Kidney (tissue), 14 donors: ENCODE results near the gene TAPT1. TPM values are rescaled to one million over a fixed set of nuclear protein-coding genes. Genes with fewer than 3 reads are reported as not detected.

Source experiments
- DNase-seq, 5 donors: peaks; one replicate each; pipeline ENCODE4 v3.0.0-alpha.2; 2013 to 2020
- FAIRE-seq: peaks from 2 replicates; lab custom pipeline; 2012; peaks lifted over from hg19 to GRCh38; lab: Jason Lieb, UNC
- H3K27ac ChIP-seq, 2 donors: one replicate each; pipeline ENCODE4 v1.7.0; 2013; ENCODE audit warnings: low read depth in 2 of 2, low read length in 2 of 2, inconsistent platforms in 1 of 2
- H3K27me3 ChIP-seq: one replicate; pipeline ENCODE4 v1.7.1; 2013; ENCODE audit warnings: low read length, inconsistent platforms; ENCODE audit not compliant: control insufficient read depth, insufficient read depth
- H3K36me3 ChIP-seq, 3 donors: one replicate each; pipeline versions ENCODE4 v1.7.0 to v1.7.1; 2013; ENCODE audit warnings: low read length in 3 of 3, control low read depth in 1 of 3, inconsistent platforms in 1 of 3; ENCODE audit not compliant: insufficient read depth in 3 of 3, control insufficient read depth in 2 of 3
- H3K4me1 ChIP-seq, 3 donors: one replicate each; pipeline versions ENCODE4 v1.7.0 to v1.7.1; 2013; ENCODE audit warnings: low read length in 3 of 3, inconsistent platforms in 1 of 3, low read depth in 1 of 3; ENCODE audit not compliant: control insufficient read depth in 2 of 3, insufficient read depth in 2 of 3
- H3K4me3 ChIP-seq, 3 donors: one replicate each; pipeline versions ENCODE4 v1.7.0 to v1.8.1; 2013; ENCODE audit warnings: low read length in 3 of 3, control low read depth in 1 of 3, inconsistent platforms in 1 of 3
- H3K9ac ChIP-seq, 3 donors: one replicate each; pipeline versions ENCODE4 v1.7.0 to v1.7.1; 2013; ENCODE audit warnings: low read length in 3 of 3, control low read depth in 1 of 3, inconsistent platforms in 1 of 3
- H3K9me3 ChIP-seq, 3 donors: one replicate each; pipeline versions ENCODE4 v1.7.0 to v1.7.1; 2013; ENCODE audit warnings: low read length in 3 of 3, control low read depth in 1 of 3, inconsistent platforms in 1 of 3; ENCODE audit not compliant: control insufficient read depth in 2 of 3, insufficient read depth in 1 of 3
- CTCF ChIP-seq: IDR thresholded peaks from 3 replicates; pipeline ENCODE4 v1.5.1; 2012; ENCODE audit warnings: mild to moderate bottlenecking, moderate library complexity, borderline replicate concordance; ENCODE audit not compliant: insufficient read depth; ENCODE audit errors: extremely low read depth
- intact Hi-C: fragments of 100-400 bp; cut with DNase I; formaldehyde crosslinking; loops from one replicate; pipeline ENCODE4 v1.11.1; 2022
- polyA plus RNA-seq: library from polyadenylated mRNA; stranded (reverse); fragments of 350-450 nt; fragmentation: Illumina TruSeq; extraction: RNeasy Lipid Tissue Mini Kit (QIAGEN cat#74804); gene quantifications from one replicate; pipeline ENCODE4 v1.2.3, GENCODE V29; 2014; ENCODE audit warnings: low read depth, low replicate concordance; ENCODE audit not compliant: insufficient read depth
- total RNA-seq: library from RNA; stranded (reverse); fragmentation: NEBNext Ultra II Directional; extraction: Animal tissue kit (Norgen Biotek cat#: 25700); gene quantifications from one replicate; pipeline ENCODE4 v1.2.1, GENCODE V29; 2021
- donor health status: control.
- donor health status: control.
- donor health status: control.
- donor health status: control.
- donor health status: control.
- donor health status: DM: yes; HTN: yes; CAD: no.
- donor health status: Normal renal cell carcinoma (clear cell type).

Gene TAPT1
- total and polyA plus RNA-seq, 2 donors from 2014 or later: 20.8 to 36.8 TPM

DNA sequence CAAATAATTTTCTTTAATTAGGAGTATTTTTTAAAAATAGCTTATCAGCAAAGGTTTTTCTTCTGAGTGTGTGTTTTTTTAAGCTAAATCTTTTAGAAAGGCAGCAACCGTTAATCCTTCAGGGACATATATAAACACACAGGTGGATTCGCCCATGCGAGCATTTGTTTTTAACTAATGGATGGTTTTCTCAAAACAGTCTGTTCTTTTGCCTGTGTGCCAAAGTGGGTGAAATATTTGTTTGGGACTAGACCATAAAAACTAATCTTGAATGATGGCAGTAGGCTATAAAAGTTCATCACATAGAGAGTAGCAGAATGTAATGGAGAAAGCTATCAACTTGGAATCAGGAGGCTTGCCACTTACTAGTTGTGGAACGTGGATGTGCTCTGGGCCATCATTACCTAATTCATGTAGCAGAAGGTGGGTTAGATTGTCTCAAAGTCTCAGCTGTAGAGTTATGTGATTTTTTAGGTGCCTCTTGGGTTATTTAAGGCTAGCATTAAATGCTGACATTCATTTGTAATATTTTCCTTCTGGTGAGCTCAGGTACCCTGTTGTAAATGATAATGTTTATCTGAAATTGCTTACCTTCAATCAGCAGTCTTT, 7.4 kb upstream of the TAPT1 start:
- H3K27ac ChIP-seq: no peak overlapping the region
- no peaks in the 10 kb centered on the region for H3K27me3 ChIP-seq
- intact Hi-C loops: no loop called here
- no peaks in the 10 kb centered on the region for H3K36me3 ChIP-seq
- DNase-seq: peak in 2 of 5 donors; percentile 29 to 36
- no peak for FAIRE-seq
- no peak overlapping the region for H3K4me3 ChIP-seq
- no peak overlapping the region for H3K9ac ChIP-seq
- H3K9me3 ChIP-seq: no peaks in the 10 kb centered on the region
- peaks cover 0 to 12% (median 3%) of the 10 kb centered on the region in 3 donors for H3K4me1 ChIP-seq
- TF ChIP-seq CTCF: no peak

- Histone ChIP-seq H3K27me3 (no peaks in the 10 kb centered on the region), H3K9ac (peak overlapping the region in 1 of 3 donors; percentile 37), H3K4me3 (peak overlapping the region; percentile 11 to 47 (median 30)), H3K9me3 (no peaks in the 10 kb centered on the region), H3K27ac (peak overlapping the region in 1 of 2 donors; percentile 49), H3K4me1 (peaks cover 0 to 12% (median 3%) of the 10 kb centered on the region in 3 donors), H3K36me3 (no peaks in the 10 kb centered on the region)
- FAIRE-seq (no peak), DNase-seq (no peak)
- no peak for TF ChIP-seq CTCF
- intact Hi-C loops: no loop called here
Observed at GRCh38 chr4:16231570-16232245, 5.4 kb upstream of the TAPT1 start.

- DNase-seq: no peak
- FAIRE-seq: no peak
- Histone ChIP-seq H3K36me3 (no peaks in the 10 kb centered on the region), H3K27ac (no peak overlapping the region), H3K4me1 (peaks cover 0 to 12% (median 3%) of the 10 kb centered on the region in 3 donors), H3K4me3 (no peak overlapping the region), H3K27me3 (no peaks in the 10 kb centered on the region), H3K9me3 (no peaks in the 10 kb centered on the region), H3K9ac (no peak overlapping the region)
- TF ChIP-seq CTCF: no peak
- intact Hi-C loops: no loop called here
Observed at GRCh38 chr4:16230308-16230707, 4.0 kb upstream of the TAPT1 start.
